GM21447 (cell line): ENCODE data around the gene CSNK1E.

Source experiments
- ATAC-seq: cut with Tn5 transposase; IDR thresholded peaks from one replicate; pipeline ENCODE4 v1.9.1; 2021; ENCODE audit not compliant: unreplicated experiment

Gene CSNK1E

GRCh38 chr22:38250643-38251340, 66.4 kb downstream of the CSNK1E start:
- ATAC-seq: no peak

- ATAC-seq: no peak
Measured at GRCh38 chr22:38249803-38250642, 67.2 kb downstream of the CSNK1E start.

- no peak for ATAC-seq
Measured at GRCh38 chr22:38249301-38249700, 67.9 kb downstream of the CSNK1E start.

GRCh38 chr22:38248280-38248679, 69.0 kb downstream of the CSNK1E start:
- no peak for ATAC-seq

GRCh38 chr22:38247713-38248112, 69.5 kb downstream of the CSNK1E start:
- no peak for ATAC-seq

GRCh38 chr22:38246692-38247091, 70.5 kb downstream of the CSNK1E start:
- ATAC-seq: no peak

GRCh38 chr22:38246046-38246658, 71.1 kb downstream of the CSNK1E start:
- no peak for ATAC-seq

- ATAC-seq: no peak
Measured at GRCh38 chr22:38244106-38244505, 73.1 kb downstream of the CSNK1E start.

- no peak for ATAC-seq
Measured at GRCh38 chr22:38243007-38243765, 74.0 kb downstream of the CSNK1E start.

GRCh38 chr22:38240734-38241252, 76.4 kb downstream of the CSNK1E start:
- ATAC-seq: no peak
